ENCODE data around the gene NAA30.

Gene NAA30

DNA sequence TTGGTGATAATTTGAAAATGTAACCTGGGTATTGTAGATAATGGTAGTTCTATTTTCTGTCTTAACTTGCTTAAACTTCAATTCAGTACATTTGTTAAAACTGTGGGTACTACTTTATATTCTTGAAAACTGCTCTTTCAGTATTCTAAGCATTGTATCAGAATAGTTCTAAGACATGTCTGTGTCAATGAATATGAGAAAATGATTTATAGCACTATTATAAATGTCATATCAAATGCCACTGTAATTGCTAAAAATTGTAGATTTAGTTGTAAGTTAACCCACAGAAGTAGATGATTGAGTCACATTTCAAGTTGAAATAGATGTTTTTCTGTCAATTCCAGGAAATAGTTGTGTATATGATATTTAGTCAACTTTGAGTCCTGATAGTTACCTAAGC lies 2.4 kb downstream of the NAA30 start:
- DNase-seq (ENCODE audit: low read depth, low spot score): no peak

DNA sequence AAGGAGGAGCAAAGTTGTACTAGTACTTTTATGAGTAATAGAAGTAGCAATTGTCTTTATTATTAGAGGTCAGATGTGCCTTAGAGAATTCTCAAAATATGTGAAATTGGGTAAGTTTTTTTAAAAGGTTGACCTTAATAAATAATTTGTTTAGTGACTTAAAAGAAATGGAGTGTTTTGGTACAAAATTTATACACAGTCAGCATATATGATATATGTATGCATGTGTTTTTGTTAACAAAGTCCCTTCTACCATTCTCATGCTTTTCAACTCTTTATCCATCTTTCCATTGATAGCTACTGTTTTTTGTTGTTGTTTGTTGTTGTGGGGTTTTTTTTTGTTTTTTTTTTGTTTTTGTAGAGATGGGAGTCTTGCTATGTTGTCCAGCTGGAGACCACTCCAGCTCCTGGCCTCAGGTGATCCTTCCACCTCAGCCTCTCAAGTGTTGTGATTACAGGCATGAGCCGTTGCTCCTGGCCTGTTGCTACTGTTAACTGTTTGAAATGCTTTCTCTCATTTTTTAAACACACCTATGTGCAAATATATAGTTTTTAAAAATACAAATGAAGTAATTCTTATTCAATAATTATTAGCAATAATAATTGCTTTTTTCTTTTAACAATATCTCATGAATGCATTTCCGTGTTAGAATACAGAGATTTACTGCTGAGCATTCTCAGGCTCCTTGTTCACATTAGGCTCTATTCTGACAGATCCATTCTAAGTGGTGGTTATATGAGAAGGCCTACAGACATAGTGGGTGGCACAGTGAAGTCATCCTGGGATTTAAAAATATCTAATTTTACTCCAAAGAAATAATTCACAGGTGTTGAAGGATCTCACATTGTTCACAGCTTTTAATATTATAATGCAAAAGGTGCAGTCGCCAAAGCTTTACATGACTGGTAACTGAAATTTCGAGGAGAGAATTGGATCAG lies 10.4 kb downstream of the NAA30 start:
- no peak for DNase-seq (ENCODE audit: low read depth, low spot score)

GRCh38 chr14:57401501-57401900 lies 11.1 kb downstream of the NAA30 start:
- no peak for DNase-seq (ENCODE audit: low read depth, low spot score)

DNA sequence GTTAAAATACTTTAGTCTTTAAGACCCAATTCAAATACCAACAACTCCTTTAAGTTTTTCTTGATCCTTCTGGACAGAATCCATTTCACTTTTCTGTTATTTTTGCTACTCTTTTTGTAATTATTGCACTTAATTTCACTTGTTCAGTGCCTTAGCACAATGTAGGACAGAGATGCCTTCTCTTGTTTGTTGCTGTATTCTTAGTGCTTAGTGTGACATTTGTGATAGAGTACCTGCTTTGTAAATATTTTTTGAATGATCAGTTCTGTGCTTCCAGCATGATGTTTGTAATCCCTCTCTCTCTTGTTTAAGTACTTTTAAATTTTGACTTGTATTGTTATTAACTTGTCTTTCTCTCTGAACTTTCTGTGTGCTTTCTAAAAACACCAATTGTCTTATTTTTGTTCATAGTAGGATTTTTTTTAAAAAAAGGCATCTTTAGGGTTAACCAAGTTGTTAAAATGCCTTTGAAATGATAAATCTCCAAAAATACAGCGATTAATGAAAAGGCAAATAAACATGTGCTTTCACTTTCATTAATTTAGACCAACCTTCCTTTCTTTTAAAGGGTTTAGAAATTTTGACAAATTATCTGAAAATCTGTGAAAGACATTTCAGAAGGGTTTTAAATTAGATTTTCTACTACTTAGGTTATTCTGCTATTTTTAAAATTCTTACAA lies 11.9 kb downstream of the NAA30 start:
- no peak for DNase-seq (ENCODE audit: low read depth, low spot score)

DNA sequence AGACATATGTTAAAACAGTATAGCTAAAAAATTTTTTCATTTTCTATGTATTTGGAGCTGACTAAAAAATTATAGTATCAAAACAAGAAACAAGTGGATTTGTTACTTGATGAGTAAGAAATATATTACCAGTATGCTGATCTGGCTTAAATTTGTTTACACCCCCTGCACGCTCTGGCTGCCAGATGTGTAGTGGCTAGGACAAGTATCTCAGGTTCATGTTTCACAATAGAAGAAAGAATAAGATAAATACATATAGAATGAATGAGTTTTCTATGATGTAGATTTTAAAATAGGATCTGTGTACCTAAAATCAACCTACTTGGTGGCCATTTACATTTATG lies 13.1 kb downstream of the NAA30 start:
- no peak for DNase-seq (ENCODE audit: low read depth, low spot score)

GRCh38 chr14:57405562-57405961 lies 15.2 kb downstream of the NAA30 start:
- no peak for DNase-seq (ENCODE audit: low read depth, low spot score)

DNA sequence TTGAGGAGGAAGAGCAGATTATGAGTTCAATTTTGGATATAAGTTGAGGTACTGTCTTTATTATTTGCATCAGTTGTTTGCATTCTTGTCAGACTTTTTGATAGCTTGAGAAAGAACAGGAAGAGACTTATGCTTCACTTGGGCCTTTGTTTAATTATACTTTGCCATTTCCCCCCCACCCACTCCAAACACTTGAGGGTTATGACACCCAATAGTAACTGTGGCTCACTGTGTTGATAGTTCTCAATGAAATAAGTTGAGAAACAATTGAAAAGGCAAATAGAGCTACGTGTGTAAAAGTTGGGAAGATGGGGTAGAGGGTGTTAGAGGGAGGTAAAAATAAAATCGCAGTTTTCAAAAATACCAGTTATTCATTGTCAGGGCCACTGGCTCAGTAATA lies 17.7 kb downstream of the NAA30 start:
- no peak for DNase-seq (ENCODE audit: low read depth, low spot score)

- no peak for DNase-seq (ENCODE audit: low read depth, low spot score)
Observed at GRCh38 chr14:57408634-57409033, 18.2 kb downstream of the NAA30 start.

- no peak for DNase-seq (ENCODE audit: low read depth, low spot score)
Observed at GRCh38 chr14:57412341-57412740, 22.0 kb downstream of the NAA30 start.

DNA sequence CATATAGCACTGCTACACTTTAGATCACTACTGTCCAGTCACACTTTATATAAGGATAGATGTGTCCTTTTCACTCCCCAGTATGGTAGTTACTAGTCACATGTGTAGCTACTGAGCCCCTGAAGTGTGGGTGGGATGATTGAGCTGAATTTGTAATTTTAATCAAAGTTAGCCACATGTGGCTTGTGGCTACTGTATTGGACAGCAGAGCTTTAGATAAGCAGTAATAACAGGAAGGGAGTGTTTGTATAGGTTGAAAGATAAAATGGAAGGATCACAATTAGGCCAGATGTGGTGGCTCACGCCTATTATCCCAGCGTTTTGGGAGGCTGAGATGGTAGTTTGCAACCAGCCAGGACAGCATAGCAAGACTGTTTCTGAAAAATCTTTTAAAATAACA lies 23.5 kb downstream of the NAA30 start:
- no peak for DNase-seq (ENCODE audit: low read depth, low spot score)

DNA sequence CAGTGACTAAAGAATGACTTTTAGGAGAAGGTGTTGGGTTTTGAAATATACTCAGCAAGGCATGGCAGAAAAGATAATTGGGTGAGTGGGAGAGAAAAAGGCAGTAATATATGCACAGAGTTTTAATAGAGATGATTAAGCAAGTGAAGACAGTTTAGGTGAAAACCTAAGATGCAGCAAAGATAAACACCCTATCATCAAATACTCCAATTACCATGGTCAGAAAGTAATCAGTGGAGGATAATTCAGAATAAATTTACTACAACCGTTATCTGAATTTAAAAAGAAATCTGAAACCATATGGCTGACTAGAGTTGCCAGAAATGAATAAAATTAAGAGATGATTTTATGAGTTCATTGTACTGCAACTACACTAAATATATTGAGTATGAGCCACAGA lies 26.8 kb downstream of the NAA30 start:
- DNase-seq (ENCODE audit: low read depth, low spot score): no peak

DNA sequence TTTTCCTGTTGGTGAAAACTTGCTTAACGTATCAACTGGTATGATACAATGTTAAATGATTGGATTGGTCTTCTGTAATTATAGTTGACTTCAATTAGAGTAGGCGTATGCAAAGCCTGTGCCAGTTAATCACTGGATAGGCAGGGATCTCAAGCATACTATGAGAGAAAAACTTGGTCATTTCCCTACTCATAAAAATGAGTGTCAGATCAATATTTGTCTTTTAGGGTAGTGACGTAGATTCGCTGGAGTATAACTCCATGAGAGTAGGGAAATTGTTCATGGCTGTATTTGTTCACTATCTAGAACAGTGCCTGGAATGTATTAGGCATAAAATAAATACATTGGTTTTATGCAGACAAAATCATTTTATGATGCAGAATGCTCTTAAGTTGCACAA lies 28.6 kb downstream of the NAA30 start:
- no peak for DNase-seq (ENCODE audit: low read depth, low spot score)

GRCh38 chr14:57420033-57420432 lies 29.6 kb downstream of the NAA30 start:
- DNase-seq (ENCODE audit: low read depth, low spot score): no peak

- no peak for DNase-seq (ENCODE audit: low read depth, low spot score)
Observed at GRCh38 chr14:57420986-57421385, 30.6 kb downstream of the NAA30 start.

DNA sequence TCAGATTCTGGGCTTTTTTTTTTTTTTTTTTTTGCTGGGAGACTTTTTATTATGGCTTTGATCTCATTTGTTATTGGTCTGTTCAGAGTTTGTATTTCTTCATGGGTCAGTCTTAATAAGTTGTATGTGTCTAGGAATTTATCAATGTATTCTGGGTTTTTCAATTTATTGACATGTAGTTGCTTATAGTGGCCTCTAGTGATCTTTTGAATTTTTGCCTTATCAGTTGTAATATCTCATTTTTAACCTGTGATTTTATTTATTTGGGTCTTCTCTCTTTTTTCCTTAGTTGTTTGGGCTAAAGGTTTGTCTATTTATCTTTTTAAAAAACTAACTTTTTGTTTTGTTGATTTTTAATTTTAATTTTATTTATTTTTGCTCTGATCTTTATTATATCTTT lies 45.5 kb downstream of the NAA30 start:
- no peak for DNase-seq (ENCODE audit: low read depth, low spot score)

DNA sequence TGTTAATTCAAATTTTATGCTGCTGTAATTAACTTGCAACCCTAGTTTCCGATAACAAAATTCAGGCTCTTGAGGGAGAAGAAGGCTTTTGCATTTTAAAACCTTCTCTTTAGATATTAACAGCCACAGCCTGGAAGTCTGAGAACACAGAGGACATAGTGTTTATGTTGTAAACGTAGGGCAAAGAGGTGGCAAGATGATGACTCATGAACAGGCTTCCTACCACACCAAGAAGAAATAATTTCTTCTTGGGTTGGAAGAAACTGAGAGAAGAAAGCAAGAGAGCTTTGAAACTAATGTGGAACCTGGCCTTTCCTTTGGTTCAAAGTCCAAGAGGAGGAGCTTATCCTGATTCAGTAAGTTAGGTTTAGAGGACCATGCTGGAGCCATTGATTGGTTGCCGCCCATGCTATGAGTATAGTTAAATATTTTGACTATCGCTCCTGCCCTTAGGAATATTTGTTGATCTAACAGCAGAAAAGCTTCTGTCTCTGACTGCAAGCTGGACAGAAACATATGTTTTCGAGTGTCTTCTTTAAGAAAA lies 71.5 kb downstream of the NAA30 start:
- DNase-seq (ENCODE audit: low read depth, low spot score): no peak

- DNase-seq (ENCODE audit: low read depth, low spot score): no peak
Observed at GRCh38 chr14:57462551-57462950, 72.2 kb downstream of the NAA30 start.

DNA sequence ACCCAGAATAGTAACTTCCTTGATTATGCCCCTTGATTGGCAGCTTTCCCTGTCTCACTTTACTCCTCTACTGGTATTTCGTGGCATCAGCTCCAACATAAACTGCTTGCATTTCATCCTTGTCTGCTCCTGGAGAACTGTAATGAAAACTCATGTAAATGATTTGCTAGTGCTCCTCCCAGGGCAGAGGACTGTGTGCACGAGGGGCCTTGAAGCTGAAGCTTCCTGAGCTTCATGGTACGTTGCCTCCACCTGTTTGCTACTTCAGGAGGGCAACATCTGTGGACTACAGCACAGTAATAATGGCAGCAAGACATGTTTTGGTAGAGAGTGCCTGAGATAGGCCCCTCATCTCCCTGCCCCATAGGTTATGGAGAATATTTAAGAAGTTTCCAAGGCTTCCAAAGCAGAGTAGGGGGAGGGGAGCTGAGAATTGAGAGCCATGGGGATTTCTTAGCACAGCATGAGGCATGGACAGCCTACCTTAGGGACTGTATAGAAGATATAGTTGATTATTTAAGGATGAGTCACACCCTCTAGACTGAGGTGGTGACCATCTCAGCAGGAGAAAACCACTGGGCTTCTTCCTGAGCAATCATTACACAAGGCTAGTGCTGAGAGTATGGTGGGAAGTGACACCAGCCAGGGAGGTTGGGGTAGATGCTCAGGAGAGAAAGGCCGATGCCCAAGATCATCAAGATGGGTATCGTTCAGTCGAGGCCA lies 73.8 kb downstream of the NAA30 start:
- DNase-seq (ENCODE audit: low read depth, low spot score): no peak

Measured in activated CD4-positive, CD25-positive, alpha-beta regulatory T cell treated with anti-CD3 and anti-CD28 coated beads, Interleukin-2, amount 50 U/mL, for 16 hours (primary cell).